ENCODE results near the gene CNNM2. TPM values are rescaled to one million over a fixed set of nuclear protein-coding genes. Genes with fewer than 3 reads are reported as not detected.

The CNNM2 gene
- total RNA-seq, 1 experiment from 2014 or later: 23.5 TPM

DNA sequence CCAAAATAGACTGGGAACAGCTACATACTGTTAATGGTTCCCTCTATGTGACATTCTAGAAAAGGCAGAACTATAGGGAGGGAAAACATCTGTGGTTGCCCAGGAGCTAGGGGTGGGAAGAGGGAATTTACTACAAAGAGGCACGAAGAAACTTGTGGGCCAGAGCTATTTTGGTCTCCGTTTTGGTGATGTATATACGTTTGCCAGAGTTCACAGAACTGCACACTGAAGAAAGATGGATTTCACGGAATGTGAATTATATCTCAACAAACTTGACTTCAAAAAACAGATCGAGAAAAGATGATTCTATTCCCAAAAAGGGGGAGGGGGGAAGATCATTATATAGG is 49.2 kb upstream of the CNNM2 start (continued):
- TF ChIP-seq, protein P1, sequence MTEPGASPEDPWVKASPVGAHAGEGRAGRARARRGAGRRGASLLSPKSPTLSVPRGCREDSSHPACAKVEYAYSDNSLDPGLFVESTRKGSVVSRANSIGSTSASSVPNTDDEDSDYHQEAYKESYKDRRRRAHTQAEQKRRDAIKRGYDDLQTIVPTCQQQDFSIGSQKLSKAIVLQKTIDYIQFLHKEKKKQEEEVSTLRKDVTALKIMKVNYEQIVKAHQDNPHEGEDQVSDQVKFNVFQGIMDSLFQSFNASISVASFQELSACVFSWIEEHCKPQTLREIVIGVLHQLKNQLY (CRISPR knock-in tag; IDR thresholded peaks at IDR 0.05): no peak

- ChIA-PET CTCF (interaction anchor here (0.5 to 2.0 kb wide), 12 partner anchors 23 to 859 kb away, joined by 3 to 12 read pairs (median 3); partner anchors contain the start of genes ARL3 and CNNM2), POLR2A (interaction anchor here (0.6 to 1.8 kb wide), 5 partner anchors 9 to 86 kb away, joined by 3 to 8 read pairs (median 4); partner anchors contain the start of genes BORCS7 and CNNM2)
- H3K4me3 Mint-ChIP-seq: peak within 1 kb of the TSS; percentile 96
- peak within 1 kb of the TSS; percentile 84; the same call in 1 of the 2 replicates for H3K27ac Mint-ChIP-seq
- ATAC-seq (peak; percentile 97), DNase-seq (ENCODE audit: low spot score) (peak; percentile 84)
- H3K4me1 Mint-ChIP-seq: peaks cover 16% of the 10 kb centered on the region
- H3K27me3 Mint-ChIP-seq (ENCODE audit: low read depth): peaks cover 12% of the 10 kb centered on the region
- TF ChIP-seq SP1 (CRISPR knock-in tag; conservative IDR thresholded peaks at IDR 0.05): peak; percentile 69; the same call in 1 of the 2 replicates
- TF ChIP-seq, protein P2, sequence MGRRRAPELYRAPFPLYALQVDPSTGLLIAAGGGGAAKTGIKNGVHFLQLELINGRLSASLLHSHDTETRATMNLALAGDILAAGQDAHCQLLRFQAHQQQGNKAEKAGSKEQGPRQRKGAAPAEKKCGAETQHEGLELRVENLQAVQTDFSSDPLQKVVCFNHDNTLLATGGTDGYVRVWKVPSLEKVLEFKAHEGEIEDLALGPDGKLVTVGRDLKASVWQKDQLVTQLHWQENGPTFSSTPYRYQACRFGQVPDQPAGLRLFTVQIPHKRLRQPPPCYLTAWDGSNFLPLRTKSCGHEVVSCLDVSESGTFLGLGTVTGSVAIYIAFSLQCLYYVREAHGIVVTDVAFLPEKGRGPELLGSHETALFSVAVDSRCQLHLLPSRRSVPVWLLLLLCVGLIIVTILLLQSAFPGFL (CRISPR knock-in tag; IDR thresholded peaks at IDR 0.05; ENCODE audit: borderline replicate concordance): 0 out of 2 replicates have a peak, but pooled peaks have one; percentile 27
- peak; percentile 58; the same call in 1 of the 2 replicates for TF ChIP-seq TEAD1 (CRISPR knock-in tag; IDR thresholded peaks at IDR 0.05)
- TF ChIP-seq MAX (CRISPR knock-in tag; IDR thresholded peaks at IDR 0.05): peak; percentile 45; the same call in 1 of the 2 replicates
- no peak for TF ChIP-seq ZNF396 (CRISPR knock-in tag; IDR thresholded peaks at IDR 0.05; ENCODE audit: borderline replicate concordance)
- 0 out of 2 replicates have a peak, but pooled peaks have one; percentile 51 for TF ChIP-seq ZNF219 (CRISPR knock-in tag; IDR thresholded peaks at IDR 0.05; ENCODE audit: borderline replicate concordance)
- TF ChIP-seq ATF1 (CRISPR knock-in tag; IDR thresholded peaks at IDR 0.05): no peak
- 0 out of 2 replicates have a peak, but pooled peaks have one; percentile 25 for TF ChIP-seq ZNF138 (CRISPR knock-in tag; conservative IDR thresholded peaks at IDR 0.05)
- no peaks in the 10 kb centered on the region for H3K9me3 Mint-ChIP-seq
- no peaks in the 10 kb centered on the region for H3K36me3 Mint-ChIP-seq
Measured at GRCh38 chr10:102869258-102870198, 48.6 kb upstream of the CNNM2 start, which contains the start of gene AS3MT. Gene AS3MT (plus strand): TSS chr10:102869470. CDS start chr10:102869593, 123 bp downstream.

DNA sequence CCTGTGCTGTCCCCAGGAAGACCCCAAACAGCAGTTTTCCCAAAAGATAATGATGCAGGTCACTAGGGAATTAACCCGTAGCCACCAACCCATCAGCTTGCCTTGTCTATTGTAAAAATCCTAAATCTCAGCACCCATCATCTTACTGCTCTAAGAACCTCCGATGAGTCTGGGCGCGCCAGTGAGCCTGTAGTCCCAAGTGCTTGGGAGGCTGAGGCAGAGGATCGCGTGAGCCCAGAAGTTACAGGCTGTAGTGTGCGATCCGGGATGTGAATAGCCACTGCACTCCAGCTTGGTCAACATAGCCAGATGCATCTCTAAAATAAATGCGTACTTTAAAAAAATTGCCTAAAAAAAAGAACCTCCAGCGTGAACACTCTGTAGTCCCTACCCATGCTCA is 47.9 kb upstream of the CNNM2 start:
- no peaks in the 10 kb centered on the region for H3K36me3 Mint-ChIP-seq
- no peaks in the 10 kb centered on the region for H3K9me3 Mint-ChIP-seq
- ChIA-PET CTCF (interaction anchor here (0.8 to 2.0 kb wide), 7 partner anchors 31 to 860 kb away, joined by 3 to 12 read pairs (median 4); partner anchors contain the start of genes ARL3 and CNNM2), POLR2A (interaction anchor here (1.8 kb wide), 1 partner anchor 16 kb away, joined by 8 read pairs; the partner anchor contains the start of gene BORCS7)
- peak overlapping the region; percentile 96 for H3K4me3 Mint-ChIP-seq
- DNase-seq (ENCODE audit: low spot score): no peak
- H3K27me3 Mint-ChIP-seq (ENCODE audit: low read depth): peaks cover 12% of the 10 kb centered on the region
- H3K4me1 Mint-ChIP-seq: peaks cover 16% of the 10 kb centered on the region
- 0 out of 2 replicates have a peak overlapping the region, but pooled peaks have one; percentile 19 for H3K27ac Mint-ChIP-seq
- ATAC-seq: no peak
- no peak for TF ChIP-seq TP53 (CRISPR knock-in tag; IDR thresholded peaks at IDR 0.05)
- no peak for TF ChIP-seq OVOL2 (CRISPR knock-in tag; IDR thresholded peaks at IDR 0.05; ENCODE audit: borderline replicate concordance)
- TF ChIP-seq, protein P3, sequence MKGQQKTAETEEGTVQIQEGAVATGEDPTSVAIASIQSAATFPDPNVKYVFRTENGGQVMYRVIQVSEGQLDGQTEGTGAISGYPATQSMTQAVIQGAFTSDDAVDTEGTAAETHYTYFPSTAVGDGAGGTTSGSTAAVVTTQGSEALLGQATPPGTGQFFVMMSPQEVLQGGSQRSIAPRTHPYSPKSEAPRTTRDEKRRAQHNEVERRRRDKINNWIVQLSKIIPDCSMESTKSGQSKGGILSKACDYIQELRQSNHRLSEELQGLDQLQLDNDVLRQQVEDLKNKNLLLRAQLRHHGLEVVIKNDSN (CRISPR knock-in tag; IDR thresholded peaks at IDR 0.05): no peak
- no peak for TF ChIP-seq ZNF121 (CRISPR knock-in tag; IDR thresholded peaks at IDR 0.05)
- TF ChIP-seq TCF7 (CRISPR knock-in tag; IDR thresholded peaks at IDR 0.05; ENCODE audit: low read depth): no peak
- no peak for TF ChIP-seq CTCF (IDR thresholded peaks at IDR 0.05)
- TF ChIP-seq ZBTB21 (CRISPR knock-in tag; IDR thresholded peaks at IDR 0.05; ENCODE audit: borderline replicate concordance): no peak
- TF ChIP-seq ERG (CRISPR knock-in tag; IDR thresholded peaks at IDR 0.05): no peak
- no peak for TF ChIP-seq ZNF219 (CRISPR knock-in tag; IDR thresholded peaks at IDR 0.05; ENCODE audit: borderline replicate concordance)
- TF ChIP-seq SOX15 (CRISPR knock-in tag; IDR thresholded peaks at IDR 0.05): no peak
- TF ChIP-seq, protein P4, sequence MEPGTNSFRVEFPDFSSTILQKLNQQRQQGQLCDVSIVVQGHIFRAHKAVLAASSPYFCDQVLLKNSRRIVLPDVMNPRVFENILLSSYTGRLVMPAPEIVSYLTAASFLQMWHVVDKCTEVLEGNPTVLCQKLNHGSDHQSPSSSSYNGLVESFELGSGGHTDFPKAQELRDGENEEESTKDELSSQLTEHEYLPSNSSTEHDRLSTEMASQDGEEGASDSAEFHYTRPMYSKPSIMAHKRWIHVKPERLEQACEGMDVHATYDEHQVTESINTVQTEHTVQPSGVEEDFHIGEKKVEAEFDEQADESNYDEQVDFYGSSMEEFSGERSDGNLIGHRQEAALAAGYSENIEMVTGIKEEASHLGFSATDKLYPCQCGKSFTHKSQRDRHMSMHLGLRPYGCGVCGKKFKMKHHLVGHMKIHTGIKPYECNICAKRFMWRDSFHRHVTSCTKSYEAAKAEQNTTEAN (CRISPR knock-in tag; IDR thresholded peaks at IDR 0.05): no peak
- no peak for TF ChIP-seq ZNF416 (CRISPR knock-in tag; IDR thresholded peaks at IDR 0.05)
- TF ChIP-seq CREM (CRISPR knock-in tag; IDR thresholded peaks at IDR 0.05): no peak

All from WTC11 (cell line).